ENCODE results near the gene COBL.

Gene COBL

GRCh38 chr7:51316666-51317581 lies at the start of gene COBL:
TSS of gene COBL (minus strand) at chr7:51316809. CDS start at chr7:51316633, 176 bp downstream.
- no peak for DNase-seq

GRCh38 chr7:51366172-51366728 lies 49.6 kb upstream of the COBL start:
- no peak for DNase-seq

- DNase-seq, result no peak
These were observed 41.2 kb upstream of the COBL start for GRCh38 chr7:51357821-51358220.

GRCh38 chr7:51356849-51357516 lies 40.4 kb upstream of the COBL start:
- no peak for DNase-seq

GRCh38 chr7:51354897-51355296 lies 38.3 kb upstream of the COBL start:
- no peak for DNase-seq

- no peak for DNase-seq
These were observed 37.8 kb upstream of the COBL start for GRCh38 chr7:51354434-51354833.

- no peak for DNase-seq
These were observed 35.8 kb upstream of the COBL start for GRCh38 chr7:51352174-51353100.

- DNase-seq, result no peak
These were observed 35.1 kb upstream of the COBL start for GRCh38 chr7:51351661-51352060.

GRCh38 chr7:51350546-51350896 lies 33.9 kb upstream of the COBL start:
- no peak for DNase-seq

GRCh38 chr7:51349820-51350545 lies 33.4 kb upstream of the COBL start:
- DNase-seq, result peak; percentile 80

GRCh38 chr7:51346126-51346525 lies 29.5 kb upstream of the COBL start:
- peak; percentile 38 for DNase-seq

- no peak for DNase-seq
These were observed 28.0 kb upstream of the COBL start for GRCh38 chr7:51344406-51345138.

GRCh38 chr7:51340936-51341335 lies 24.3 kb upstream of the COBL start:
- no peak for DNase-seq

- no peak for DNase-seq
These were observed 23.6 kb upstream of the COBL start for GRCh38 chr7:51340029-51340838.

GRCh38 chr7:51335057-51335456 lies 18.4 kb upstream of the COBL start:
- DNase-seq, result peak; percentile 93

GRCh38 chr7:51329696-51330263 lies 13.2 kb upstream of the COBL start:
- DNase-seq, result no peak

- no peak for DNase-seq
These were observed 11.8 kb upstream of the COBL start for GRCh38 chr7:51328351-51328801.

- DNase-seq, result no peak
These were observed 10.7 kb upstream of the COBL start for GRCh38 chr7:51327287-51327717.

GRCh38 chr7:51326656-51327286 lies 10.2 kb upstream of the COBL start:
- DNase-seq, result no peak

Measured in NCI-H524 treated with DMSO at 0.1 percent for 48 hours (cell line).